ENCODE data around the gene RGS6.
A peak's percentile ranks its signal among the peaks of the same experiment; 100 is the strongest.

Gene RGS6

DNA sequence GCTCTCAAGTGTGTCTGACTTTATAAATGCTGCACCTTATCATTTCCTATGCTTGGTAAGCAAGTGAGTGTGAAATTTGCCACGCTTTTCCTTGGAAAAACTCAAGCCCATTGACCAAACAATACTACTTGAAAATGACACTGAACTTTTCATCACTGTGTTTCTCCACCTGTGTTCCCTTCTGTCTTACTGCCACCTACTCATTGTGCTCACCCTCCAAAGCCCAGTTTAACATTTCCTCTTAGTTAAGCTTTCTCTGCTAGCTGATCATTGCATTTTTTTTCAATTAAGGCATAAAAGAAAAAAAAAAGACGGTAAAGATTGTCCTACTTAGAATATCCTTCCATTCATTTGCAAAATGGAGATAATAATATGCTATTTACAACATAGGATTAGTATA is 516.0 kb downstream of the RGS6 start:
- Histone ChIP-seq H3K4me3 (ENCODE audit: low read depth, low read length) (no peak overlapping the region), H3K79me2 (ENCODE audit: control insufficient read depth, insufficient read depth, low read length, unreplicated experiment) (no peaks in the 10 kb centered on the region), H3K36me3 (ENCODE audit: insufficient read depth, low read length) (no peaks in the 10 kb centered on the region), H3K27me3 (ENCODE audit: insufficient read depth, low read length) (peaks cover 21% of the 10 kb centered on the region; the same call in 1 of the 2 replicates), H3K4me1 (ENCODE audit: control insufficient read depth, insufficient read depth, low read length, unreplicated experiment) (peaks cover 2% of the 10 kb centered on the region), H2AFZ (ENCODE audit: low read length, unreplicated experiment) (no peak overlapping the region), H3K27ac (ENCODE audit: low read depth, low read length) (no peak overlapping the region)

DNA sequence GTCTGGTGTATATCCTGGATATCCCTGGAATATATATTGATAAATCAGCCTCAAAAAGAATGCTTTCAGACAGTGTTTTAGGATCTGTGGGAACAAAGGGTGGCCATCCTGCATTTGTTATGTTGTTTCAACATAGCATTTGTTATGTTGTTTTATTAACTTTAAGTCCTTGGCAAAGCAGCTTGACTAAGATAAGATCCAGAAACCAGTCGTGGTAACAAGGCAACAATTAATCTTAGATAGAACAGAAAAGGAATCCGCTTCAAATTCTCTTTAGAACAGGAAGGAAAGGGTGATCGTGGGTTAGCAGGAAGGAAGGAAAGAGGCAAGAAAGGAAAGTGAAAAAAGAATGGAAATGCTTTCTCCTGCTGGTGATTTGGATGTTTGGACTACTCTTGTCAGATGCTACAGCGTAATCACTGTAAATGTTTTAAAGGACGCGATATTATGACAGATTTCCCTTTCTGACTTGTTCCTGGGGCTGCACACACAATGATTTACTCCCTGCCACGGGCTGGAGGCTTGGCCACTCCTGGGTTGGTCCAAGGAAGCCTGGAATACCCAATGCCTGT is 518.3 kb downstream of the RGS6 start:
- peaks cover 2% of the 10 kb centered on the region for H3K4me1 ChIP-seq (ENCODE audit: control insufficient read depth, insufficient read depth, low read length, unreplicated experiment)
- no peak overlapping the region for H3K27ac ChIP-seq (ENCODE audit: low read depth, low read length)
- no peak overlapping the region for H2AFZ ChIP-seq (ENCODE audit: low read length, unreplicated experiment)
- no peaks in the 10 kb centered on the region for H3K36me3 ChIP-seq (ENCODE audit: insufficient read depth, low read length)
- no peaks in the 10 kb centered on the region for H3K79me2 ChIP-seq (ENCODE audit: control insufficient read depth, insufficient read depth, low read length, unreplicated experiment)
- no peak overlapping the region for H3K4me3 ChIP-seq (ENCODE audit: low read depth, low read length)
- H3K27me3 ChIP-seq (ENCODE audit: insufficient read depth, low read length): peaks cover 39% of the 10 kb centered on the region

DNA sequence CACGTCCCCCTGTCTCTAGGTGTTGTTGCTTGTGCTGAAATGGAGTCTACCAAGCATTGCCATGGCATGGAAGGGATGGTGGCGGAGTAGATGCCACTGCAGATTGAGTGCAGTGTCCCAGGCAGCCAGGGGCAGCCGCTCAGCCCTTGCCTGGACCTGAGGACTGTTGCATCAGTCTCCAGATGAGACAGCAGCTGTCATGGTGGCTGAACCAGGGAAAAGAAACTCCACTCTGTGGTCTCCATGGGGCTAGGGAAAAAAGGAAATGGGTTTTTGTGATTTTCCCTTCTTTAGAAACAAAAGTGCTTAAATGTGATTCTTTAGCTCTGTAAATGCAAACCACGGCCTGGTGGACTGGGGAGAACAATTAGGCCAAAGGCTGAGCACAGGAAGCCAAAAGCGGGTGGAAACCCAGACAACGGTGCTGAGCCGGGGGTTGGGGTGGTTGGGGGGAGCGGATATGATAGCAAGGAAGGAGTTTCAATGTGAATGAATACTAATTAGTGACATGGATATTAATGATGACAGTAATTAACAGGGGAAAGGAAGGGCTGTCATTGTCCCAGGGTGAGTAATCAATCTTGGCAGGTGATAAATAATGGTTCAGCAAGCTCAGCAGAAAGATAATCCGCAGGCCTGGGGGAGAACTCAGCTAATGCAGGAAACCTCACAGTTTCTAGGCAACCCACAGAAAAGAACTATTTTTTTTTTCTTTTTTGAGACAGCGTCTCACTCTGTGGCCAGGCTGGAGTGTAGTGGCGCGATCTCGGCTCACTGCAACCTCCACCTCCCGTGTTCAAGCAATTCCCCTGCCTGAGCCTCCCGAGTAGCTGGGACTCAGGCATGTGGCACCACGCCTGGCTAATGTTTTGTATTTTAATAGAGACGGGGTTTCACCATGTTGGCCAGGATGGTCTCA is 519.1 kb downstream of the RGS6 start:
- Histone ChIP-seq H3K79me2 (ENCODE audit: control insufficient read depth, insufficient read depth, low read length, unreplicated experiment) (no peaks in the 10 kb centered on the region), H3K36me3 (ENCODE audit: insufficient read depth, low read length) (no peaks in the 10 kb centered on the region), H2AFZ (ENCODE audit: low read length, unreplicated experiment) (no peak overlapping the region), H3K4me1 (ENCODE audit: control insufficient read depth, insufficient read depth, low read length, unreplicated experiment) (peaks cover 2% of the 10 kb centered on the region), H3K27me3 (ENCODE audit: insufficient read depth, low read length) (peaks cover 44% of the 10 kb centered on the region), H3K27ac (ENCODE audit: low read depth, low read length) (no peak overlapping the region), H3K4me3 (ENCODE audit: low read depth, low read length) (no peak overlapping the region)

DNA sequence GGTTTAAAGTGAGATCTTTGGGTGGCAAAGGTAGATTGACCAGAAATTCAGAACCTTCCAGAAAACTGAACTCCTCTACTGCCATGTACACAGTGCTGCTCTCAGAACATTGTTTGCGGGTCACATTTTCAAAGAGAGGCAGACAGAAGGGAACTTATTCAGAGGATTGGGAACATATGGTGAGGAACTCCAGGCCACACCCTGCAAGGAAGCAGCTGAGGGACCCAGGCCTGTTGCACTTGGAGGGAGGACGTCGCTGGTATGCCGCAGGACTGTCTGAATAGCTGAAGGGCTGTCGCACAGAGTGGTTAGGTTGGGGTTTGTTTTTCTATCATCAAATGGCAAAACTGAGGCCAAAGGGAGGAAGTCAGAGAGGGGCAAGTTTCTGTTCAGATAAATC is 520.5 kb downstream of the RGS6 start:
- Histone ChIP-seq H3K4me1 (ENCODE audit: control insufficient read depth, insufficient read depth, low read length, unreplicated experiment) (peaks cover 3% of the 10 kb centered on the region), H2AFZ (ENCODE audit: low read length, unreplicated experiment) (no peak overlapping the region), H3K79me2 (ENCODE audit: control insufficient read depth, insufficient read depth, low read length, unreplicated experiment) (no peaks in the 10 kb centered on the region), H3K27ac (ENCODE audit: low read depth, low read length) (no peak overlapping the region), H3K4me3 (ENCODE audit: low read depth, low read length) (no peak overlapping the region), H3K27me3 (ENCODE audit: insufficient read depth, low read length) (peaks cover 49% of the 10 kb centered on the region), H3K36me3 (ENCODE audit: insufficient read depth, low read length) (no peaks in the 10 kb centered on the region)

DNA sequence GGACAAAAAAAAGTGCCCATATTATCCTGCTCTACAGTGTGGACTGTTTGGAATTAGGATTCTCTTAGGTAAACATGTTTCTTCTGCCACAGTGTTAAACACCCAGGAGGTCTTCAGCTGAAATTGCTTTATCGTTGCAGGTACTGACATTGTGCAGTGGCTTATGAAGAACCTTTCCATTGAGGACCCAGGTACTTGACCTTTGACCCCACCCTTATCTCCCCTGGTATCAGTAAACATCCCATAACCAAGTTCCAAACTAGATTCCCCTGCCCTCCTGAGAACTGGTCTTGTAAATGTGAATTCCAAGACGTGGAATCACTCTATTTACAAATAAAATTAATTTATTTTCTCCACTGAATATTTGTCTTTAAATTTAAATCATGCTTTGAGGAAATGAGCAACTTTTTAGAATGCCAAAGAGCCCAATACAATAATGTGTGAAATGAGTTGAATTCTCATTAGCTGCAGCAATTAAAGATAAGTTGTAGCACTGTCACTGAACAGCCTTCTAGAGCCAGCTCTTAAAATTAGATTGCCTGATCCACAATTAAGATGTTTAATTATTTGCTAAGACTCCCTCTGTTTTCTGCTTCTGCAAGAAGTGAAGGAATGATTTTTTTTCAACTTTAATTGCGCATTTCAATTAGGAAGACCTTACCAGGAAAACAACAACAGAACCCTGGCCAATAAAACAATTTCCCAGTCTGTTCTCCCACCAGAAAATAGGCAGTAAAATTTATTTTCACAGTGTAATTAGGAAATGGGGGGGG is 522.3 kb downstream of the RGS6 start:
- Histone ChIP-seq H3K27me3 (ENCODE audit: insufficient read depth, low read length) (peaks cover 61% of the 10 kb centered on the region), H3K27ac (ENCODE audit: low read depth, low read length) (no peak overlapping the region), H3K4me3 (ENCODE audit: low read depth, low read length) (no peak overlapping the region), H3K4me1 (ENCODE audit: control insufficient read depth, insufficient read depth, low read length, unreplicated experiment) (peaks cover 6% of the 10 kb centered on the region), H2AFZ (ENCODE audit: low read length, unreplicated experiment) (no peak overlapping the region), H3K36me3 (ENCODE audit: insufficient read depth, low read length) (no peaks in the 10 kb centered on the region), H3K79me2 (ENCODE audit: control insufficient read depth, insufficient read depth, low read length, unreplicated experiment) (no peaks in the 10 kb centered on the region)

DNA sequence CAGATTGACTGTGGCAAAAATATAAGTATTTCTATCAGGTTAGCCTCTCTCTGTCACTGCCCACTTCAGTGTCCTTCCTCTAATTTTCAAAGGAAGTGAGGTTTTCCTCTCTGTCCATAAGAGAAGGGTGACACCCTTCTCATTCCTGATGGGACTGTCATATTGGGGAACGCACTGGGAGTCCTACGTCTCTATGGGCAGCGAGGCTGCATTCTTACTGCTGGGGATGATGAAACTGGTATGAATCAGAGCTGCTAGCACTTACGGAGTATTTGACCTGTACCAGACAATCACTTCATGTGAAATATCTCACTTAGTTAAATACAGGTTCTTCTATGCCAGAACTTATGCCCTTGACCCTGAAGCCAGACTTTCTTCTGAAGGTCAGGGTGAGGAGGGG is 525.4 kb downstream of the RGS6 start:
- no peaks in the 10 kb centered on the region for H3K79me2 ChIP-seq (ENCODE audit: control insufficient read depth, insufficient read depth, low read length, unreplicated experiment)
- H3K27me3 ChIP-seq (ENCODE audit: insufficient read depth, low read length): peaks cover 46% of the 10 kb centered on the region
- H3K36me3 ChIP-seq (ENCODE audit: insufficient read depth, low read length): no peaks in the 10 kb centered on the region
- no peak overlapping the region for H3K4me3 ChIP-seq (ENCODE audit: low read depth, low read length)
- H3K4me1 ChIP-seq (ENCODE audit: control insufficient read depth, insufficient read depth, low read length, unreplicated experiment): peaks cover 4% of the 10 kb centered on the region
- H3K27ac ChIP-seq (ENCODE audit: low read depth, low read length): no peak overlapping the region
- peak overlapping the region; percentile 14 for H2AFZ ChIP-seq (ENCODE audit: low read length, unreplicated experiment)

DNA sequence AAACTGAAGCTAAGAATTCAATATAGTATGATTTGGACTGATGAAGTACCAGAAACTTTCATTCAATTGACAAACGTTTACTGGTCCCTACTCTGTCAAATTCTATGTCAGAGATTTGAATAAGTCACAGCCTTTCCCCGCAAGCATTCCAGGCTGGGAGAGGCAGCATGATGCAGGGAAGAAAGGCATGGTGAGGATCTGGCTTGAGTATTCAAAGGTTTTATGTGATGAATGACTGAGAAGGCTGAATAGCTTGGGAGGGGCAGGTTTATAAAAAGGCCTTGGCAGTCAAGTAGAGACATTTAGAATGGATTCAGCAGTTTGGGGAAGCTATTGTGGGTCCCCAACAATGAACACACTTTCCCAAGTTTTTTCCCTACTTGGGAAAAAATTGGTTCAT is 529.8 kb downstream of the RGS6 start:
- peaks cover 4% of the 10 kb centered on the region for H3K4me1 ChIP-seq (ENCODE audit: control insufficient read depth, insufficient read depth, low read length, unreplicated experiment)
- no peaks in the 10 kb centered on the region for H3K36me3 ChIP-seq (ENCODE audit: insufficient read depth, low read length)
- no peak overlapping the region for H2AFZ ChIP-seq (ENCODE audit: low read length, unreplicated experiment)
- no peak overlapping the region for H3K4me3 ChIP-seq (ENCODE audit: low read depth, low read length)
- H3K79me2 ChIP-seq (ENCODE audit: control insufficient read depth, insufficient read depth, low read length, unreplicated experiment): no peaks in the 10 kb centered on the region
- H3K27ac ChIP-seq (ENCODE audit: low read depth, low read length): no peak overlapping the region
- H3K27me3 ChIP-seq (ENCODE audit: insufficient read depth, low read length): peaks cover 34% of the 10 kb centered on the region

DNA sequence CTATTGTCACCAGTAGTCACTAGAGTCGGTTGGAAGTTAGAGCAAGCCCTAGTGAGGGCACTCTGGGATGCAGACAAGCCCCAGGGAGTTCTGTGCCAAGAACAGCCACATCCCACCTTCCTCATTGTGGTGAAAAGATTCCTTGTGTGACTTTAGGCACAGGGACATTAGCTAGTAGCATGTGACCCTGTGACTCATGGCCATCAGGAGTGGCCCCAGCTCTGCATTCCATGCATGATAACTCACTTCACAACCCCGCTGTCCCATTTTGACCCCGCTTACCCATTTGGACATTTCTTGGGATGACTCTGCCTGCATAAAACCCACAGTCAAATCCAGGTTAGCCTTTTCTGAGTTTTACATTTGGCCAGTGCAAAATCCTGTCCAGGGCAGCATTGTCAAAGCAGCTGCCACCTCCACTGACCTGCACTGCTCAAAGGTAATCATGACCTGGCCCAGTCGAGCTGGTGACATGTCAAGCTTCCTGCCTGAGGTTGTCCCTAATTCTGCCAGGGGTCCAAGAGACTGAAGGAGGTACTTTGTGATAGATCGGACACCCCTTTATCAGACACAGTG is 531.1 kb downstream of the RGS6 start:
- peaks cover 35% of the 10 kb centered on the region for H3K27me3 ChIP-seq (ENCODE audit: insufficient read depth, low read length)
- H3K79me2 ChIP-seq (ENCODE audit: control insufficient read depth, insufficient read depth, low read length, unreplicated experiment): no peaks in the 10 kb centered on the region
- H3K4me1 ChIP-seq (ENCODE audit: control insufficient read depth, insufficient read depth, low read length, unreplicated experiment): no peaks in the 10 kb centered on the region
- no peak overlapping the region for H3K27ac ChIP-seq (ENCODE audit: low read depth, low read length)
- no peaks in the 10 kb centered on the region for H3K36me3 ChIP-seq (ENCODE audit: insufficient read depth, low read length)
- H2AFZ ChIP-seq (ENCODE audit: low read length, unreplicated experiment): no peak overlapping the region
- H3K4me3 ChIP-seq (ENCODE audit: low read depth, low read length): no peak overlapping the region

DNA sequence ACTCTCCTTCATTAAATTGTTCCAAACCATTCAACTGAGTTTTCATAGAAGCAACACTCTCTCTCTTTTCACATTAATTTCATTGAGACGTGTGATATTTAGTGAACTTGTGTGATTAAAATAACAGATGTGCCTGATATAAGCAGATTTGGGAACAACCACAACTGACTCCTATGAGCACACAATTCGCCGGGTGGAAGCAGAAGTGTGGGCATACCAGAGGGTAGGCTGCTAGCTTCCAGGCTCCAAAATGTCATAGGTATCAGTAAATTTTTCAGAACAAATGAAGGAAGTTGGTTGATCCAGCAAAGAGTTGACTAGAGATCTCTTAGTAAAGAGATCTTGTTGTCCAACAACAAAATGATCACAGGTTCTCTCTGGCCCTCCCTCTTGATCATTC is 532.0 kb downstream of the RGS6 start:
- Histone ChIP-seq H3K79me2 (ENCODE audit: control insufficient read depth, insufficient read depth, low read length, unreplicated experiment) (no peaks in the 10 kb centered on the region), H3K36me3 (ENCODE audit: insufficient read depth, low read length) (no peaks in the 10 kb centered on the region), H3K4me1 (ENCODE audit: control insufficient read depth, insufficient read depth, low read length, unreplicated experiment) (no peaks in the 10 kb centered on the region), H3K27ac (ENCODE audit: low read depth, low read length) (no peak overlapping the region), H3K27me3 (ENCODE audit: insufficient read depth, low read length) (peaks cover 30% of the 10 kb centered on the region), H3K4me3 (ENCODE audit: low read depth, low read length) (no peak overlapping the region), H2AFZ (ENCODE audit: low read length, unreplicated experiment) (no peak overlapping the region)

DNA sequence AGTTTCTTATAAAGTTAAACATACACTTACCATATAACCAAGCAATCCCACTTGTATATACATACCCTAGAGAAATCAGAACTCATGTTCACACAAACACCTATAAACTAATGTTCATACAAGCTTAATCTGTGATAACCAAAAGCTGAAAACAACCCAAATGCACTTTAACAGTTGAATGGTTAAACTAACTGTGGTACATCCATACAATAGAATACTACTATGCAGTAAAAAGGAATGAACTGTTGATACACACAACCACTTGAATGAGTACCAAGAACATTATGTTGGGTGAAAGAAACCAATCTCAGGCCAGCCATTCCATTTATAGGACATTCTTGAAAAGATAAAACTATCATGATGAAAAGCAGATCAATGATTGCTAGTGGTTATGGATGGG is 534.1 kb downstream of the RGS6 start:
- no peaks in the 10 kb centered on the region for H3K4me1 ChIP-seq (ENCODE audit: control insufficient read depth, insufficient read depth, low read length, unreplicated experiment)
- H2AFZ ChIP-seq (ENCODE audit: low read length, unreplicated experiment): no peak overlapping the region
- no peaks in the 10 kb centered on the region for H3K79me2 ChIP-seq (ENCODE audit: control insufficient read depth, insufficient read depth, low read length, unreplicated experiment)
- H3K4me3 ChIP-seq (ENCODE audit: low read depth, low read length): no peak overlapping the region
- H3K27ac ChIP-seq (ENCODE audit: low read depth, low read length): no peak overlapping the region
- no peaks in the 10 kb centered on the region for H3K36me3 ChIP-seq (ENCODE audit: insufficient read depth, low read length)
- peaks cover 46% of the 10 kb centered on the region for H3K27me3 ChIP-seq (ENCODE audit: insufficient read depth, low read length)

Measured in ACC112 (cell line).